H1 (cell line): ENCODE data around the gene POLR2L.

Source experiments
- ASH2L ChIP-seq: fragments of 200-600, 300-600 bp; sonication (generic); IDR thresholded peaks from one replicate; pipeline ENCODE4 v1.7.1; 2017; ENCODE audit warnings: low read length
- CHD2 ChIP-seq: IDR thresholded peaks from 2 replicates; pipeline ENCODE4 v1.6.1; 2012; ENCODE audit warnings: low read length, improper control_type of control experiment
- CREB1 ChIP-seq: IDR thresholded peaks from 2 replicates; pipeline ENCODE4 v1.6.1; 2012; ENCODE audit warnings: inconsistent platforms
- EGR1 ChIP-seq: IDR thresholded peaks from 2 replicates; pipeline ENCODE4 v1.6.1; 2011; ENCODE audit warnings: low read depth, low read length, borderline replicate concordance
- EZH2 ChIP-seq: fragments of 200-600 bp; sonication (generic); IDR thresholded peaks from 2 replicates; pipeline ENCODE4 v1.7.1; 2012; ENCODE audit warnings: low read depth, mild to moderate bottlenecking, moderate library complexity, low read length, inconsistent platforms; ENCODE audit not compliant: severe bottlenecking
- HDAC6 ChIP-seq: IDR thresholded peaks from one replicate; pipeline ENCODE4 v1.7.1; 2012; ENCODE audit warnings: low read depth, mild to moderate bottlenecking, inconsistent platforms, low read length, moderate library complexity
- POLR2A ChIP-seq, 2 experiments: IDR thresholded peaks; 1 replicate in 1 of 2; 2 replicates in 1 of 2; pipeline ENCODE4 v1.6.1; 2011; ENCODE audit warnings: low read depth in 2 of 2, low read length in 2 of 2, mild to moderate bottlenecking in 2 of 2; ENCODE audit errors: control extremely low read depth in 1 of 2
- POLR2AphosphoS5 ChIP-seq: IDR thresholded peaks from 2 replicates; pipeline ENCODE4 v1.6.1; 2011; ENCODE audit warnings: low read depth, low read length
- SP1 ChIP-seq: IDR thresholded peaks from 2 replicates; pipeline ENCODE4 v1.6.1; 2011; ENCODE audit warnings: low read depth, low read length
- TAF1 ChIP-seq: IDR thresholded peaks from 2 replicates; pipeline ENCODE4 v1.6.1; 2011; ENCODE audit warnings: mild to moderate bottlenecking, low read depth, low read length
- YY1 ChIP-seq: IDR thresholded peaks from 2 replicates; pipeline ENCODE4 v1.6.1; 2011; ENCODE audit warnings: low read depth, mild to moderate bottlenecking, low read length
- TF ChIP-seq, protein P1 (sequence below), 3 experiments: IDR thresholded peaks; 1 replicate in 2 of 3; 2 replicates in 1 of 3; pipeline versions ENCODE4 v1.5.1 to v1.6.1; 2011; ENCODE audit warnings: low read length in 3 of 3, mild to moderate bottlenecking in 3 of 3, inconsistent platforms in 2 of 3, low read depth in 1 of 3, moderate library complexity in 1 of 3; ENCODE audit not compliant: insufficient read depth in 1 of 3; ENCODE audit errors: control extremely low read depth in 1 of 3
- TF ChIP-seq, protein P2 (sequence below): IDR thresholded peaks from 2 replicates; pipeline ENCODE4 v1.6.1; 2011; ENCODE audit warnings: low read depth, mild to moderate bottlenecking, low read length; ENCODE audit not compliant: insufficient read depth

DNA sequence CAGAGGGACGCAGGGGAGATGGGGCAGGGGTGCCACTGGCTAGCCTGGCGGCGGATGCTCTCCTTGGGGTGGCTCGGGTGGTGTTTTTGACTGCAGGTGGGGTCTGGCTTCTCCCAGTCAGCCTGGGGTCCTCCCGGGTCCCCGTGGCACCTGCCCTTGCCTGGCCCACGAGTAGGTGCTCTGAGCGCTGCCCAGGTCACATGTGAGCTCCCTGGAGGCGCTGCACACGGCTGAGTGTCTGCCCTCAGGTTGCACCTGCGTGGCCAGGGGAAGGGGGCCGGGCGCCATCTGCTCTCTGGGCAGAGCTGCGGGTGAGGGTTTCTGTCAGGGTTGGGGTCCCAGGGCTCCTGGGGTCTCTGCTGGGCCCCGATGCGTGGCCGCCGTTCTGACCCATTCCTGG lies 5.5 kb upstream of the POLR2L start:
- TF ChIP-seq CREB1: no peak
- no peak for TF ChIP-seq ASH2L
- TF ChIP-seq, protein P1, sequence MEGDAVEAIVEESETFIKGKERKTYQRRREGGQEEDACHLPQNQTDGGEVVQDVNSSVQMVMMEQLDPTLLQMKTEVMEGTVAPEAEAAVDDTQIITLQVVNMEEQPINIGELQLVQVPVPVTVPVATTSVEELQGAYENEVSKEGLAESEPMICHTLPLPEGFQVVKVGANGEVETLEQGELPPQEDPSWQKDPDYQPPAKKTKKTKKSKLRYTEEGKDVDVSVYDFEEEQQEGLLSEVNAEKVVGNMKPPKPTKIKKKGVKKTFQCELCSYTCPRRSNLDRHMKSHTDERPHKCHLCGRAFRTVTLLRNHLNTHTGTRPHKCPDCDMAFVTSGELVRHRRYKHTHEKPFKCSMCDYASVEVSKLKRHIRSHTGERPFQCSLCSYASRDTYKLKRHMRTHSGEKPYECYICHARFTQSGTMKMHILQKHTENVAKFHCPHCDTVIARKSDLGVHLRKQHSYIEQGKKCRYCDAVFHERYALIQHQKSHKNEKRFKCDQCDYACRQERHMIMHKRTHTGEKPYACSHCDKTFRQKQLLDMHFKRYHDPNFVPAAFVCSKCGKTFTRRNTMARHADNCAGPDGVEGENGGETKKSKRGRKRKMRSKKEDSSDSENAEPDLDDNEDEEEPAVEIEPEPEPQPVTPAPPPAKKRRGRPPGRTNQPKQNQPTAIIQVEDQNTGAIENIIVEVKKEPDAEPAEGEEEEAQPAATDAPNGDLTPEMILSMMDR (IDR thresholded peaks at IDR 0.05; ENCODE audit: control extremely low read depth in 1 of 3, insufficient read depth in 1 of 3, low read depth in 1 of 3, low read length in 3 of 3): no peak
- no peak for TF ChIP-seq EZH2
- TF ChIP-seq POLR2A (IDR thresholded peaks at IDR 0.05; ENCODE audit: control extremely low read depth in 1 of 2, low read depth in 2 of 2, low read length in 2 of 2): no peak
- no peak for TF ChIP-seq HDAC6
- no peak for TF ChIP-seq SP1
- no peak for TF ChIP-seq YY1
- TF ChIP-seq TAF1: no peak
- TF ChIP-seq CHD2: no peak
- TF ChIP-seq POLR2AphosphoS5: no peak
- TF ChIP-seq EGR1: no peak
- TF ChIP-seq, protein P2, sequence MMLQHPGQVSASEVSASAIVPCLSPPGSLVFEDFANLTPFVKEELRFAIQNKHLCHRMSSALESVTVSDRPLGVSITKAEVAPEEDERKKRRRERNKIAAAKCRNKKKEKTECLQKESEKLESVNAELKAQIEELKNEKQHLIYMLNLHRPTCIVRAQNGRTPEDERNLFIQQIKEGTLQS: no peak
